Stomach (tissue), 4 donors: ENCODE measurements around the gene RHBDF1.

Experiments used
- EP300 ChIP-seq: sonication (generic); formaldehyde crosslinking; IDR thresholded peaks from one replicate; pipeline ENCODE4 v1.6.1; 2017; ENCODE audit warnings: antibody characterized with exemption
- POLR2A ChIP-seq, 4 donors: fragments of 450-650 bp; IDR thresholded peaks; one replicate each; pipeline ENCODE4 v1.6.1; 2016; ENCODE audit warnings: antibody characterized with exemption in 4 of 4, control low read depth in 2 of 4, mild to moderate bottlenecking in 1 of 4, moderate library complexity in 1 of 4
- POLR2AphosphoS5 ChIP-seq, 3 donors: sonication (generic); formaldehyde crosslinking; IDR thresholded peaks; one replicate each; pipeline ENCODE4 v1.6.1; 2016; ENCODE audit warnings: antibody characterized with exemption in 3 of 3
- TF ChIP-seq, protein P1 (sequence below), 7 experiments: fragments of 450-650 bp in 4 of 7; fragments of 200-600 bp in 3 of 7; sonication (generic) in 3 of 7; IDR thresholded peaks; one replicate each; pipeline ENCODE4 v1.5.1; 2016 to 2019; ENCODE audit warnings: antibody characterized with exemption in 7 of 7, control low read depth in 2 of 7, mild to moderate bottlenecking in 1 of 7

DNA sequence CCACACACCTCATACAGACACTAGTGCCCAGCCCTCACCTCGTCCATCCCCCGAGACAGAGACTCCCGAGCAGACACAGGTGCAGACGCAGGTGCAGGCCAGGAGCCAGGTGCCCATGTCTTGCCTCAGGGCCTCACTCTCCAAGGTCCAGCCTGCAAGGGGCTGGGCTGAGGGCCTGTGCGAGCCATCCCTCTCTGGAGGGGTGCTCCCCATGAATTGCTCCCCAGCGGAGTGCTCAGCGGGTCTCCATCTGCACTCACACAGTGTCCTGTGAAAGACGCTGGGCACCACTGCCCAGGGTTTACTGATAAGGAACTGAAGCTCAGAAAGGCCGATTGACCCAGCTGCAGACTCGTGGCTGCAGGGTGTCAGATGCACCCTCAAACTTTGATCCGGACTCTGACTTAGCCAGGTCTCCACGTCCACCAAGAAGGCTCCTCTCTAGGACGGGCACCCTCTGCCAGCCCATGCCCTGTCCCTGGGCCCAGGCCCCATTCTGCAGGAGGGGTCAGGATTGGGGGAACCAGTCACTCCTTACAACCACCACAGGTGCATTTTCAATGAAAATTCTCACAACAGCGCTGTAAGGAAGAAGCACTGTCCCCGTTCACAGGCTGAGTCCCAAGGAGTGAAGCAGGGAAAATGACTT lies 36.0 kb downstream of the RHBDF1 start:
- TF ChIP-seq, protein P1, sequence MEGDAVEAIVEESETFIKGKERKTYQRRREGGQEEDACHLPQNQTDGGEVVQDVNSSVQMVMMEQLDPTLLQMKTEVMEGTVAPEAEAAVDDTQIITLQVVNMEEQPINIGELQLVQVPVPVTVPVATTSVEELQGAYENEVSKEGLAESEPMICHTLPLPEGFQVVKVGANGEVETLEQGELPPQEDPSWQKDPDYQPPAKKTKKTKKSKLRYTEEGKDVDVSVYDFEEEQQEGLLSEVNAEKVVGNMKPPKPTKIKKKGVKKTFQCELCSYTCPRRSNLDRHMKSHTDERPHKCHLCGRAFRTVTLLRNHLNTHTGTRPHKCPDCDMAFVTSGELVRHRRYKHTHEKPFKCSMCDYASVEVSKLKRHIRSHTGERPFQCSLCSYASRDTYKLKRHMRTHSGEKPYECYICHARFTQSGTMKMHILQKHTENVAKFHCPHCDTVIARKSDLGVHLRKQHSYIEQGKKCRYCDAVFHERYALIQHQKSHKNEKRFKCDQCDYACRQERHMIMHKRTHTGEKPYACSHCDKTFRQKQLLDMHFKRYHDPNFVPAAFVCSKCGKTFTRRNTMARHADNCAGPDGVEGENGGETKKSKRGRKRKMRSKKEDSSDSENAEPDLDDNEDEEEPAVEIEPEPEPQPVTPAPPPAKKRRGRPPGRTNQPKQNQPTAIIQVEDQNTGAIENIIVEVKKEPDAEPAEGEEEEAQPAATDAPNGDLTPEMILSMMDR (IDR thresholded peaks at IDR 0.05): no peak
- TF ChIP-seq EP300: no peak
- TF ChIP-seq POLR2AphosphoS5 (IDR thresholded peaks at IDR 0.05): no peak
- no peak for TF ChIP-seq POLR2A (IDR thresholded peaks at IDR 0.05)
